ENCODE results near the gene PRKX.

DNA sequence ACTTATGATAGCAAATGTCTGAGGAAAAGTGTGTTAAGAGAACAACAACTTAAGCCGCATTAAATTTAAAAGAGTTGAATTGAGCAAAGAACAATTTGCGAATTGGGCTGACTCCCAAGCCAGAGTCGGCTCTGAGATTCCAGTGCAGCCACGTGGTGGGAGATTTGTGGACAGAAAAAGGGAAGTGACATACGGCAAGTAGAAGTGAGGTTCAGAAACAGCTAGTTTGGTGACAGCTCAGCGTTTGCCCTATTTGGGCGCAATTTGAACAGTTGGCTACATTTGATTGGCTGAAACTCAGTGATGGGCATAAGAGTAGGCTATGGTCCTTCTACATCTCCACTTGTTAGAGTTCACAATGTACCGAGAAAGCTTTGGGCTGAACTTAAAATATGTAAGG lies 124.0 kb downstream of the PRKX start:
- TF ChIP-seq ZNF70 (CRISPR knock-in tag; IDR thresholded peaks at IDR 0.05) (no peak), ZFP30 (CRISPR knock-in tag; IDR thresholded peaks at IDR 0.05) (no peak), ZFP3 (CRISPR knock-in tag; IDR thresholded peaks at IDR 0.05) (no peak), ARNTL (CRISPR knock-in tag; IDR thresholded peaks at IDR 0.05; ENCODE audit: borderline replicate concordance, low read depth) (no peak), GLIS3 (CRISPR knock-in tag; IDR thresholded peaks at IDR 0.05) (no peak), ZNF8 (CRISPR knock-in tag; IDR thresholded peaks at IDR 0.05) (no peak), ESRRG (CRISPR knock-in tag; IDR thresholded peaks at IDR 0.05) (no peak)
- TF ChIP-seq, protein P1, sequence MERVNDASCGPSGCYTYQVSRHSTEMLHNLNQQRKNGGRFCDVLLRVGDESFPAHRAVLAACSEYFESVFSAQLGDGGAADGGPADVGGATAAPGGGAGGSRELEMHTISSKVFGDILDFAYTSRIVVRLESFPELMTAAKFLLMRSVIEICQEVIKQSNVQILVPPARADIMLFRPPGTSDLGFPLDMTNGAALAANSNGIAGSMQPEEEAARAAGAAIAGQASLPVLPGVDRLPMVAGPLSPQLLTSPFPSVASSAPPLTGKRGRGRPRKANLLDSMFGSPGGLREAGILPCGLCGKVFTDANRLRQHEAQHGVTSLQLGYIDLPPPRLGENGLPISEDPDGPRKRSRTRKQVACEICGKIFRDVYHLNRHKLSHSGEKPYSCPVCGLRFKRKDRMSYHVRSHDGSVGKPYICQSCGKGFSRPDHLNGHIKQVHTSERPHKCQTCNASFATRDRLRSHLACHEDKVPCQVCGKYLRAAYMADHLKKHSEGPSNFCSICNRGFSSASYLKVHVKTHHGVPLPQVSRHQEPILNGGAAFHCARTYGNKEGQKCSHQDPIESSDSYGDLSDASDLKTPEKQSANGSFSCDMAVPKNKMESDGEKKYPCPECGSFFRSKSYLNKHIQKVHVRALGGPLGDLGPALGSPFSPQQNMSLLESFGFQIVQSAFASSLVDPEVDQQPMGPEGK (CRISPR knock-in tag; IDR thresholded peaks at IDR 0.05; ENCODE audit: borderline replicate concordance) = no peak
